Calu3 (cell line): Measurements from ENCODE around the gene XRCC5. TPM values are rescaled to one million over a fixed set of nuclear protein-coding genes. Genes with fewer than 3 reads are reported as not detected.

Experiments used
- BruUV-seq: library from RNA; stranded (reverse); fragments of 400-500 nt; replicated peaks from 2 replicates; lab custom pipeline; 2021; lab: Mats Ljungman, UMichigan
- CTCF ChIA-PET: fragments of 300-600 bp; sonication (Branson Sonifier 250); formaldehyde crosslinking; loops from one replicate; lab custom pipeline; 2022; ENCODE audit warnings: antibody characterized with exemption; lab: Charles Lee
- DNase-seq: peaks from one replicate; pipeline ENCODE4 v3.0.0; 2022
- H3K27ac Mint-ChIP-seq: one replicate; pipeline ENCODE4 v1.8.0; 2022; ENCODE audit warnings: mixed read lengths; ENCODE audit not compliant: unreplicated experiment
- H3K27me3 Mint-ChIP-seq: one replicate; pipeline ENCODE4 v1.8.0; 2022; ENCODE audit warnings: mixed read lengths; ENCODE audit not compliant: unreplicated experiment
- H3K36me3 Mint-ChIP-seq: one replicate; pipeline ENCODE4 v1.8.0; 2022; ENCODE audit warnings: mild to moderate bottlenecking, moderate library complexity, mixed read lengths; ENCODE audit not compliant: insufficient read depth, unreplicated experiment
- H3K4me1 Mint-ChIP-seq: one replicate; pipeline ENCODE4 v1.8.0; 2022; ENCODE audit warnings: mild to moderate bottlenecking, low read depth, mixed read lengths; ENCODE audit not compliant: unreplicated experiment
- H3K4me3 Mint-ChIP-seq: one replicate; pipeline ENCODE4 v1.8.0; 2022; ENCODE audit warnings: mild to moderate bottlenecking, low read depth, moderate library complexity, mixed read lengths; ENCODE audit not compliant: unreplicated experiment
- H3K9me3 Mint-ChIP-seq: one replicate; pipeline ENCODE4 v1.8.0; 2022; ENCODE audit warnings: low read depth, mixed read lengths; ENCODE audit not compliant: unreplicated experiment
- CTCF ChIP-seq: fragments of 200-600 bp; IDR thresholded peaks from one replicate; pipeline ENCODE4 v1.8.0; 2022; ENCODE audit warnings: antibody characterized with exemption; ENCODE audit not compliant: unreplicated experiment
- intact Hi-C: fragments of 100-400 bp; cut with micrococcal nuclease; formaldehyde crosslinking; loops from one replicate; pipeline ENCODE4 v1.10.0; 2022; ENCODE audit not compliant: unreplicated experiment
- total RNA-seq: library from RNA; stranded (reverse); gene quantifications from 2 replicates; pipeline ENCODE4 v1.2.3, GENCODE V29; 2022

The XRCC5 gene
- total RNA-seq, 1 experiment from 2014 or later: 313 TPM

- no peak overlapping the region for H3K4me3 Mint-ChIP-seq
- H3K27me3 Mint-ChIP-seq: no peaks in the 10 kb centered on the region
- no peaks in the 10 kb centered on the region for H3K9me3 Mint-ChIP-seq
- intact Hi-C loops: no loop called here
- no TSS peak for BruUV-seq
- no peak overlapping the region for H3K27ac Mint-ChIP-seq
- peaks cover 50% of the 10 kb centered on the region for H3K36me3 Mint-ChIP-seq
- TF ChIP-seq CTCF: no peak
- H3K4me1 Mint-ChIP-seq: no peaks in the 10 kb centered on the region
- CTCF ChIA-PET: no interaction called here
- no peak for DNase-seq
Measured at GRCh38 chr2:216148983-216149382, 39.8 kb downstream of the XRCC5 start.

- no peak overlapping the region for H3K4me3 Mint-ChIP-seq
- intact Hi-C loops: no loop called here
- peaks cover 56% of the 10 kb centered on the region for H3K36me3 Mint-ChIP-seq
- no peaks in the 10 kb centered on the region for H3K9me3 Mint-ChIP-seq
- H3K27ac Mint-ChIP-seq: no peak overlapping the region
- no TSS peak for BruUV-seq
- CTCF ChIA-PET: no interaction called here
- H3K4me1 Mint-ChIP-seq: no peaks in the 10 kb centered on the region
- DNase-seq: no peak
- no peaks in the 10 kb centered on the region for H3K27me3 Mint-ChIP-seq
- TF ChIP-seq CTCF: no peak
Measured at GRCh38 chr2:216149741-216150140, 40.6 kb downstream of the XRCC5 start.

- Mint-ChIP-seq H3K4me3 (no peak overlapping the region), H3K27ac (no peak overlapping the region), H3K9me3 (no peaks in the 10 kb centered on the region), H3K4me1 (no peaks in the 10 kb centered on the region), H3K27me3 (no peaks in the 10 kb centered on the region), H3K36me3 (peaks cover 60% of the 10 kb centered on the region)
- CTCF ChIA-PET: no interaction called here
- intact Hi-C loops: no loop called here
- no peak for DNase-seq
- no TSS peak for BruUV-seq
- no peak for TF ChIP-seq CTCF
Measured at GRCh38 chr2:216151313-216152025, 42.3 kb downstream of the XRCC5 start.

- H3K4me1 Mint-ChIP-seq: no peaks in the 10 kb centered on the region
- no TSS peak for BruUV-seq
- peaks cover 65% of the 10 kb centered on the region for H3K36me3 Mint-ChIP-seq
- H3K4me3 Mint-ChIP-seq: no peak overlapping the region
- no peaks in the 10 kb centered on the region for H3K27me3 Mint-ChIP-seq
- no peak for TF ChIP-seq CTCF
- no peaks in the 10 kb centered on the region for H3K9me3 Mint-ChIP-seq
- CTCF ChIA-PET: no interaction called here
- intact Hi-C loops: no loop called here
- H3K27ac Mint-ChIP-seq: no peak overlapping the region
- DNase-seq: no peak
Measured at GRCh38 chr2:216155954-216156353, 46.8 kb downstream of the XRCC5 start.
